HG02938 (cell line): Measurements from ENCODE around the gene TBL1X.

Source experiments
- ATAC-seq: cut with Tn5 transposase; IDR thresholded peaks from one replicate; pipeline ENCODE4 v1.9.1; 2021; ENCODE audit warnings: mild to moderate bottlenecking, moderate library complexity; ENCODE audit not compliant: unreplicated experiment

The TBL1X gene

GRCh38 chrX:9789555-9789954, 324.7 kb downstream of the TBL1X start:
- ATAC-seq = no peak
